ENCODE data around the gene MAN2A1. TPM values are rescaled to one million over a fixed set of nuclear protein-coding genes. Genes with fewer than 3 reads are reported as not detected.

MAN2A1 gene
- polyA plus RNA-seq, 3 donors: 8.3 to 15.9 (median 10.0) TPM

DNA sequence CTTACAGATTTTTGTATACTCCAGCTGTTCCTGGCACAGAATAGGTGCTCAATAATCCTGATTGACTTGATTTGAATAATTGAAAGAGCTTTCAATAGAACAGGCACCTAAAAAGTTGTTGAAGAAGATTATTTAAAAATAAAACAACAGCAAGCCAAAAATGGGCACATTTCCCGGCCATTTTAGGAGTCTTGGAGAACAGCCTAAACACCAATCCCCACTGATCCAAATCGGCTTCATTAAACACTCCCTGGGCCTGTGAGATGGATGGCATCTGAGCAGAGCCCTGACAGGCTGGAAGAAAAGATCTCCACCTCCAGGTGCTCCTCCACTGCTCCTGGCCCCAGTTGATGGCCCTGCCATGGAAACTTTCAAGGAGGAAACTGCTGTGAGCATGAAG is 213.3 kb downstream of the MAN2A1 start:
- H3K27ac ChIP-seq (ENCODE audit: low read depth, low read length): no peak overlapping the region
- WGBS, 3 donors: 71 to 77% (median 74%) methylated on average over 2 of the region's 2 CpGs

DNA sequence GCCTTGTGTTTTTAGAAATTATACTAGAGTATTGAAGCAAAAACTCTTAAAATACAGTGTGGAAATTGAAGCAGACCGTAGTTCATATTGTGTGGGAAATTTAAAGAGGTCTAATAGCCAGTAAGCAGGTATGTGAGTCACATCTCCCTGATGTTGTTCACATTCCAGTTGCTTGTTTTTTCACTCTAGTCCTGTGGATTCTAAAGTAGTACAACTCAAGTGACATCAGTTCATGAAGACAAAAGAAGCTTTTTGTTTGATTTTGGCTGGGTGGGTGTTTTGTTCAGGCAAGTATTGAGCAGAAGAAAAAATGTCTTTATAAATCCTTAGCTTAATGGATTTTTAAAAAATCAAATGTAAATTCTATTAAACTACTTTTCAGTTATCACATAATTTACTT is 216.2 kb downstream of the MAN2A1 start:
- H3K27ac ChIP-seq (ENCODE audit: low read depth, low read length): no peak overlapping the region
- 83 to 94% (median 86%) methylated on average over 1 of the region's 1 CpG for WGBS, 3 donors

DNA sequence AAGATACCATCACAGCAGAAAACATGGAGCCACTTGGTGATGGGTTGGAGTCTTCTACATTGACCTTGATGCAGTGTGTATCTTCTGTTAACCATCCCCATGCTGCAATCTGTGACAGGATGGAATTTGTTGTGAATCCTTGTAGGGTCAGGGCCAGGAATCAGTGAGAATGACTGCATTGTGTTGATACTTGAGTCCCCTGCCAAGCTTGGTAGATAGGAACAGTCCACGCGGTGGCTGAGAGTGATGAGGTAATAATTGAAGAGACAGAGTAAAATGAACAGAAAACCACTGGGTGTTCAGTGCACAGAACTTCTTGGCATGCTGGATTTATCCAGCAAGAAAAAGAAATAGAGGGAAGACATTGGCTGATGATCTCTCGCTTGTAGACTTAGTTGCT is 217.5 kb downstream of the MAN2A1 start:
- no peak overlapping the region for H3K27ac ChIP-seq (ENCODE audit: low read depth, low read length)
- 77 to 81% (median 81%) methylated on average over 3 of the region's 3 CpGs for WGBS, 3 donors

DNA sequence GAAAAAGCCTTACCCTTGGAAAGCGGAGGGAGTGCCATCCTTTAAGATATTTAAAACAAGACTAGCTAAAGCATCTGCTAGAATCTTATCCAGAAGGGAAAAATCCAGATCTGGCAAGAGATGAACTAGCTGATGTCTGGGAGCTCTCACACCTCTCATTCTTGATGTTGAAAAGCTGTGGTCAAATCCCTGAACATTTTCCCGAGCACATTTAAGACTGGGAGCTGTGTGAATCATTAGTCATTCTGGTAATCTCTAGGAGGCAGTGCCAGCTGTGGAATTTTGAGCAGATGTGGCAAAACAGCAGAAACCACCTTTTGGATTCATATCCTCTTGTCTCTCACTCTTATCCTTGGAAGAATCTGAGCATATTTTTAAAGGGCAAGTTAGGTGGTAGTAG is 218.0 kb downstream of the MAN2A1 start:
- H3K27ac ChIP-seq (ENCODE audit: low read depth, low read length): no peak overlapping the region
- 67 to 74% (median 72%) methylated on average over 2 of the region's 2 CpGs for whole genome bisulfite sequencing, 3 donors

DNA sequence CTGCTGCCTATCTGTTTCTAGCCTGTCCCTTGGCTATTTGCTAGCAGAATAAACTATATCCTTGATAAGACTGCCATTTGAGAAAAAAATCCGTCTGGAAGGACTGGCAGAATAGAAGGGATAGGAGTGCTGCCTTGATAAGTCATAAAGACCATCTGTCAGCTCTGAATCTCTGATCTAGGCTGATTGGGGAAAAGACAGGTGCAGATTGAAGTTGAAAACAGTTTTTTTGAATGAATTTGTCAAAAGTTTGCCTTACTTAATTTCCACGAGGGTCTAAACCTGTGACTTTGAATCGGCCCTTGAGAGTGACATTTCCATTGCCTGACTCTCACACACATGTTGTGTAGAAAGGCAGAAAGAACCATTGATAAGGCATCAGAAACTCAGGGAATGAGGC is 218.6 kb downstream of the MAN2A1 start:
- H3K27ac ChIP-seq (ENCODE audit: low read depth, low read length): no peak overlapping the region
- WGBS, 3 donors: 81 to 82% (median 81%) methylated on average over 3 of the region's 3 CpGs

DNA sequence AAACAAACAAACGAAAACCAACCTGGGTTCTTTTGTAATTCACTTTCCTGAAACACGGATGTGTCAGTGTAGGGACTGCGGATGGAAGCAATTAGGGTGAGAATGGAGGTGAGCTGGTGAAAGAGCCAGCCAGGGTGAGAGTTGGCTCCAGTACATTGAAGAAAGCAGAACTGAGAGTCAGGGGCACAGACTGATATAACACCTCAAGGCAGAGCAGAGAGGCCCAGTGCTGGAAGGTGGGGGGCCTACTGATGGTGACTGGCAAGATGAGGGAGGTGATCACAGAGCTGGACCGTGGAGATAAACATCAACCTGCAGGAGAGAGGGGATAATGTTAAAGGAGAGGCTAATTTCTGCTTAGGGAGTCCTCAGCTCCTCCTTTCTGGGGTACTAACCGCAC is 221.1 kb downstream of the MAN2A1 start:
- 68 to 84% (median 78%) methylated on average over 5 of the region's 5 CpGs for WGBS, 3 donors
- no peak overlapping the region for H3K27ac ChIP-seq (ENCODE audit: low read depth, low read length)

DNA sequence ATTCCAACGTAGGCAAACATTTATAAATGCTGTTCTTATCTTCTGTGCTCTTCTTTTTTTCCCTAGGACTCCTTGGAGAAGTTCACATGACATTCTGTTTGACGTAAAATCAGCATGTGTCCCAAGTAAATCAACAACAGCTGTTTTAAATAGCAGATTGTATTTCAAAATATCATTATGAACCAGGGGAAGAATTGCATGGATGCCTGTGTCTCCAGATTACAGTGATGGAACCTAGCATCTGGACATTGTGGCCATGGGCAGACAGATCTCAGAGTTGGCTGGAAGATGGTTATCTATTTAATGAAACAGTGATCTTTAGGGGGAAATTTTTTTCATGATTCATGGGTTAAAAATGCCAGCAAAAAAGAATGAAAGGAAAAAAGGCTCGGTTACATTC is 222.0 kb downstream of the MAN2A1 start:
- H3K27ac ChIP-seq (ENCODE audit: low read depth, low read length): no peak overlapping the region
- WGBS, 3 donors: 54 to 72% (median 68%) methylated on average over 3 of the region's 3 CpGs

DNA sequence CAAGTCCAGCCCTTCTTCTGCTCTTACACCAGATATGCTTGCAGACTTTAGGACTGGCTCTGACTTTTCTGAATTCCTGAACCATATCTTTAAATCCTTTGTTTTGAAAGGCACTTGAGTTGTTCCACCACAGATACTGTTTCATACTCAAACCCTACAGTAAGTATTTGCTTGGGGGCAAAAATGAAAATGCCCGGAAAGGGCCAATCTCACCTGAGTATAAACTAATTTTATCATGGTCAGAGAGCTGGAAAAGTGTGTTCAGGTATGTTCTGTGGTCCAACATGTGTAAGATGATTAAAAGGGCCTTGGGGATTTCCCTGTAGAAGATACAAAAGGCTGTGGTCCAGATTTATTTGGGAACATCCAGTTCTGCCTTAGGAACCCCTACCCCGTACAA is 225.2 kb downstream of the MAN2A1 start:
- 87 to 94% (median 92%) methylated on average over 2 of the region's 2 CpGs for WGBS, 3 donors
- H3K27ac ChIP-seq (ENCODE audit: low read depth, low read length): no peak overlapping the region

DNA sequence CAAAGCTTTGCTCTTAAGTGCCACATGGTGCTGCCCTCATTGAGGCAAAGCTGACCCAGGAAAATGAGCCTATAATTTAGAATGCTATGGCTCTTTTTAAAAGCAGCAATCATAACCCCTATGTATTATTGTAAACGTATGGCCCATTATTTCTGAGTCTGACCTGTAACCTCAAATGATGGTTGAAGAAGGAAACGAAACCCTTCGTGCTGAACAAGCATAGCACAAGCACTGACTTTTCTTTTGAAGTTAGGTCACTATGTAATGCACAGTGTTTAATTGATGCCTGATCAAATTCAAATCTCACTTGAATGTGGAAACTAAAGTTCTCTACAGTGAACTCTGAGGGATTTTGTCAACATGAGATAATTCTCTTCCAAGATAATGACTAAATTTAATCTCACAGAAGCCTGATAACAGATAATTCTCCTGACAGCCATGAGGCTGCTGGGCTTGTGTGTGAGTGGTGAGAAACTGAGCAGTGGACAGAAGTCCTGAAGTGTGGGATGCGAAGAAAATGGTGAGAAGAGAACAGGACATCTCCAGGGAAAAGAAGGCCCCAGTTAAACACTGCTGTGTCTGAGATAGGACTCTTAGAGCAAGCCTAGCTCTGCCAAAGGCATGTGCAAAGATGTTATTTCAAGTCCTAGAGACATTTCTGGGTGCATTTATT is 226.9 kb downstream of the MAN2A1 start:
- H3K27ac ChIP-seq (ENCODE audit: low read depth, low read length): no peak overlapping the region
- 77 to 89% (median 86%) methylated on average over 4 of the region's 4 CpGs for WGBS, 3 donors

All from adipose tissue (tissue), 3 donors.